GM23338 (cell line): ENCODE data around the gene LRRC63. TPM values are rescaled to one million over a fixed set of nuclear protein-coding genes. Genes with fewer than 3 reads are reported as not detected.

Experiments used
- ATAC-seq: fragments of 200-7000 bp; cut with Tn5 transposase; 3 replicates; pipeline ENCODE4 v1.9.1; 2020
- DNase-seq: peaks from one replicate; pipeline ENCODE4 v3.0.0-alpha.2; 2015; ENCODE audit warnings: low spot score
- H2AFZ ChIP-seq: fragments of 200-600 bp; sonication (generic); 2 replicates; pipeline ENCODE4 v1.8.0; 2016; ENCODE audit warnings: antibody characterized with exemption, mild to moderate bottlenecking, moderate library complexity
- H3F3A ChIP-seq: fragments of 200-600 bp; sonication (generic); replicated peaks from 2 replicates; pipeline ENCODE4 v1.8.0; 2017; ENCODE audit warnings: antibody characterized with exemption, mixed run types, low read depth
- H3K27ac ChIP-seq: fragments of 200-600 bp; sonication (generic); 2 replicates; pipeline ENCODE4 v1.6.1; 2016; ENCODE audit warnings: low read depth
- H3K27me3 ChIP-seq: fragments of 200-600 bp; sonication (generic); 2 replicates; pipeline ENCODE4 v1.8.0; 2016; ENCODE audit warnings: mild to moderate bottlenecking, mixed run types, moderate library complexity; ENCODE audit not compliant: insufficient read depth
- H3K36me3 ChIP-seq: fragments of 200-600 bp; sonication (generic); 2 replicates; pipeline ENCODE4 v1.8.0; 2016; ENCODE audit warnings: mild to moderate bottlenecking; ENCODE audit not compliant: insufficient read depth
- H3K4me1 ChIP-seq: fragments of 200-600 bp; sonication (generic); 2 replicates; pipeline ENCODE4 v1.8.0; 2016; ENCODE audit warnings: mild to moderate bottlenecking, moderate library complexity; ENCODE audit not compliant: insufficient read depth
- H3K4me2 ChIP-seq: fragments of 200-600 bp; sonication (generic); 2 replicates; pipeline ENCODE4 v1.7.1; 2017; ENCODE audit warnings: mixed run types
- H3K4me3 ChIP-seq: fragments of 200-600 bp; sonication (generic); 2 replicates; pipeline ENCODE4 v1.6.1; 2016; ENCODE audit warnings: mixed run types
- H3K79me2 ChIP-seq: fragments of 200-600 bp; sonication (generic); replicated peaks from 2 replicates; pipeline ENCODE4 v1.8.0; 2017; ENCODE audit warnings: mild to moderate bottlenecking; ENCODE audit not compliant: insufficient read depth
- H3K9me2 ChIP-seq: fragments of 200-600 bp; sonication (generic); 2 replicates; pipeline ENCODE4 v1.8.0; 2017; ENCODE audit not compliant: insufficient read depth
- H4K20me1 ChIP-seq: fragments of 200-600 bp; sonication (generic); replicated peaks from 2 replicates; pipeline ENCODE4 v1.8.0; 2017; ENCODE audit warnings: mild to moderate bottlenecking; ENCODE audit not compliant: insufficient read depth
- H3K27ac Mint-ChIP-seq: 2 replicates; pipeline ENCODE4 v1.8.0; 2020; ENCODE audit warnings: inconsistent platforms, mild to moderate bottlenecking, moderate library complexity, mixed read lengths
- H3K27me3 Mint-ChIP-seq: 3 replicates; pipeline ENCODE4 v1.8.0; 2022; ENCODE audit warnings: low read depth, mild to moderate bottlenecking, moderate library complexity, mixed read lengths, inconsistent platforms; ENCODE audit not compliant: insufficient read depth, poor library complexity
- H3K36me3 Mint-ChIP-seq: 3 replicates; pipeline ENCODE4 v1.8.0; 2021; ENCODE audit warnings: low read depth, mild to moderate bottlenecking, inconsistent platforms, moderate library complexity, mixed read lengths
- H3K4me1 Mint-ChIP-seq: 3 replicates; pipeline ENCODE4 v1.8.0; 2020; ENCODE audit warnings: mild to moderate bottlenecking, inconsistent platforms, mixed read lengths
- H3K4me3 Mint-ChIP-seq: 3 replicates; pipeline ENCODE4 v1.8.0; 2021; ENCODE audit warnings: moderate library complexity, mild to moderate bottlenecking, inconsistent platforms, mixed read lengths
- H3K9me3 Mint-ChIP-seq: 3 replicates; pipeline ENCODE4 v1.8.0; 2020; ENCODE audit warnings: moderate library complexity, mild to moderate bottlenecking, inconsistent platforms, mixed read lengths
- CREB1 ChIP-seq: fragments of 250-450 bp; sonication (Bioruptor Pico); IDR thresholded peaks from 2 replicates; pipeline ENCODE4 v1.5.0; 2020; ENCODE audit warnings: low read depth, mild to moderate bottlenecking, moderate library complexity
- CTCF ChIP-seq, 2 experiments: fragments of 200-600 bp in 1 of 2; sonication (generic) in 1 of 2; conservative IDR thresholded peaks; 2 replicates each; pipeline versions ENCODE4 v1.5.1 to v1.6.1; 2016 to 2017; ENCODE audit warnings: antibody characterized with exemption in 2 of 2, low read depth in 2 of 2, mild to moderate bottlenecking in 2 of 2, moderate library complexity in 1 of 2
- ETS1 ChIP-seq: IDR thresholded peaks from 2 replicates; pipeline ENCODE4 v1.6.1; 2016; ENCODE audit warnings: antibody characterized with exemption
- EZH2 ChIP-seq: fragments of 200-600 bp; sonication (generic); IDR thresholded peaks from one replicate; pipeline ENCODE4 v1.8.0; 2017; ENCODE audit warnings: antibody characterized with exemption, mild to moderate bottlenecking, low read depth; ENCODE audit not compliant: unreplicated experiment
- EZH2phosphoT487 ChIP-seq: fragments of 200-600 bp; sonication (generic); IDR thresholded peaks from one replicate; pipeline ENCODE4 v1.8.1; 2018; ENCODE audit warnings: antibody characterized with exemption; ENCODE audit not compliant: unreplicated experiment
- JUNB ChIP-seq: IDR thresholded peaks from one replicate; pipeline ENCODE4 v1.6.1; 2016; ENCODE audit warnings: antibody characterized with exemption; ENCODE audit not compliant: unreplicated experiment
- NANOG ChIP-seq: IDR thresholded peaks from 2 replicates; pipeline ENCODE4 v1.6.1; 2016; ENCODE audit warnings: antibody characterized with exemption, borderline replicate concordance
- POLR2AphosphoS5 ChIP-seq: IDR thresholded peaks from 2 replicates; pipeline ENCODE4 v1.6.1; 2016; ENCODE audit warnings: antibody characterized with exemption, low read depth
- REST ChIP-seq: IDR thresholded peaks from one replicate; pipeline ENCODE4 v1.6.1; 2018; ENCODE audit warnings: antibody characterized with exemption; ENCODE audit not compliant: unreplicated experiment
- ZNF114 ChIP-seq: fragments of 250-450 bp; sonication (Bioruptor Pico); IDR thresholded peaks from 2 replicates; pipeline ENCODE4 v1.5.0; 2020; ENCODE audit warnings: mild to moderate bottlenecking, moderate library complexity
- ZNF462 ChIP-seq: fragments of 250-450 bp; sonication (Bioruptor Pico); IDR thresholded peaks from 2 replicates; pipeline ENCODE4 v1.5.0; 2020; ENCODE audit warnings: mild to moderate bottlenecking, moderate library complexity
- polyA plus RNA-seq: library from polyadenylated mRNA; unstranded; fragments of >200 nt; fragmentation: Nextera tagmentation; extraction: Ambion mirVana; gene quantifications from 2 replicates; pipeline ENCODE4 v1.2.1, GENCODE V29; 2016
- total RNA-seq: library from RNA; depleted of rRNA; stranded (reverse); fragments of >200 nt; shearing (Covaris generic); gene quantifications from 2 replicates; pipeline ENCODE4 v1.2.3, GENCODE V29; 2014

LRRC63 gene
- total and polyA plus RNA-seq, 2 experiments from 2014 or later, result not detected

- H3K79me2 ChIP-seq, result no peaks in the 10 kb centered on the region
- DNase-seq (no peak), ATAC-seq (no peak)
- no peak overlapping the region for H3K4me3 ChIP-seq
- H3K36me3 Mint-ChIP-seq, result no peaks in the 10 kb centered on the region
- peaks cover 13% of the 10 kb centered on the region; the same call in 2 of the 3 replicates for H3K4me1 Mint-ChIP-seq
- no peak overlapping the region for H3K27ac ChIP-seq
- peaks cover 14% of the 10 kb centered on the region for H3K4me1 ChIP-seq
- no peaks in the 10 kb centered on the region for H3K9me3 Mint-ChIP-seq
- no peaks in the 10 kb centered on the region for H3K27me3 ChIP-seq
- peaks cover 9% of the 10 kb centered on the region for H3K27me3 Mint-ChIP-seq
- peak overlapping the region; percentile 47; the same call in 1 of the 2 replicates for H2AFZ ChIP-seq
- no peak overlapping the region for H3K4me2 ChIP-seq
- no peak overlapping the region for H3K4me3 Mint-ChIP-seq
- no peaks in the 10 kb centered on the region for H3K36me3 ChIP-seq
- H4K20me1 ChIP-seq, result no peaks in the 10 kb centered on the region
- TF ChIP-seq CREB1 (CRISPR knock-in tag) (no peak), ETS1 (no peak), ZNF114 (CRISPR knock-in tag) (no peak), ZNF462 (CRISPR knock-in tag) (no peak), JUNB (no peak), REST (no peak), EZH2 (no peak), EZH2phosphoT487 (no peak), POLR2AphosphoS5 (no peak), NANOG (no peak), CTCF (conservative IDR thresholded peaks at IDR 0.05; ENCODE audit: low read depth in 2 of 2) (no peak)
- H3K27ac Mint-ChIP-seq, result peak overlapping the region; percentile 64
- no peaks in the 10 kb centered on the region for H3K9me2 ChIP-seq
- no peaks in the 10 kb centered on the region for H3F3A ChIP-seq
Observed at GRCh38 chr13:46182491-46182877, 29.2 kb upstream of the LRRC63 start.
